GM23248 (cell line): ENCODE data around the gene CCBE1. TPM values are rescaled to one million over a fixed set of nuclear protein-coding genes. Genes with fewer than 3 reads are reported as not detected.
"Not testable (repeated sequence)": the region's sequence is repeated elsewhere in the genome, so short reads cannot be mapped to it uniquely, and the experiment has no call there.

Experiments
- DNase-seq: peaks from one replicate; pipeline ENCODE4 v3.0.0-alpha.2; 2015
- H2AFZ ChIP-seq: fragments of 200-600 bp; sonication (generic); 2 replicates; pipeline ENCODE4 v1.6.1; 2016; ENCODE audit warnings: antibody characterized with exemption
- H3F3A ChIP-seq: fragments of 200-600 bp; sonication (generic); 2 replicates; pipeline ENCODE4 v1.6.1; 2016; ENCODE audit warnings: mild to moderate bottlenecking, antibody characterized with exemption, mixed run types; ENCODE audit not compliant: insufficient read depth
- H3K27ac ChIP-seq: fragments of 200-600 bp; sonication (generic); 2 replicates; pipeline ENCODE4 v1.5.1; 2016; ENCODE audit warnings: mild to moderate bottlenecking
- H3K27me3 ChIP-seq: fragments of 200-600 bp; sonication (generic); replicated peaks from 2 replicates; pipeline ENCODE4 v1.6.1; 2016; ENCODE audit warnings: mild to moderate bottlenecking; ENCODE audit not compliant: insufficient read depth
- H3K36me3 ChIP-seq: fragments of 200-600 bp; sonication (generic); 2 replicates; pipeline ENCODE4 v1.6.1; 2016; ENCODE audit warnings: low read depth, mild to moderate bottlenecking
- H3K4me1 ChIP-seq: fragments of 200-600 bp; sonication (generic); 2 replicates; pipeline ENCODE4 v1.6.1; 2016; ENCODE audit warnings: mild to moderate bottlenecking; ENCODE audit not compliant: insufficient read depth
- H3K4me2 ChIP-seq: fragments of 200-600 bp; sonication (generic); one replicate; pipeline ENCODE4 v1.6.1; 2016; ENCODE audit warnings: mild to moderate bottlenecking; ENCODE audit not compliant: unreplicated experiment
- H3K4me3 ChIP-seq: fragments of 200-600 bp; sonication (generic); 2 replicates; pipeline ENCODE4 v1.5.1; 2016; ENCODE audit warnings: mild to moderate bottlenecking
- H3K79me2 ChIP-seq: fragments of 200-600 bp; sonication (generic); 2 replicates; pipeline ENCODE4 v1.6.1; 2016; ENCODE audit warnings: mild to moderate bottlenecking; ENCODE audit not compliant: insufficient read depth
- H3K9ac ChIP-seq: fragments of 200-600 bp; sonication (generic); 2 replicates; pipeline ENCODE4 v1.6.1; 2016; ENCODE audit warnings: mild to moderate bottlenecking
- H3K9me2 ChIP-seq: fragments of 200-600 bp; sonication (generic); 2 replicates; pipeline ENCODE4 v1.6.1; 2016; ENCODE audit warnings: mixed run types, mild to moderate bottlenecking, moderate library complexity; ENCODE audit not compliant: insufficient read depth
- H3K9me3 ChIP-seq: fragments of 200-600 bp; sonication (generic); one replicate; pipeline ENCODE4 v1.6.1; 2017; ENCODE audit warnings: low read depth
- H4K20me1 ChIP-seq: fragments of 200-600 bp; sonication (generic); 2 replicates; pipeline ENCODE4 v1.6.0; 2016; ENCODE audit not compliant: insufficient read depth
- EZH2 ChIP-seq: fragments of 200-600 bp; sonication (generic); IDR thresholded peaks from 2 replicates; pipeline ENCODE4 v1.6.1; 2018; ENCODE audit warnings: antibody characterized with exemption, mild to moderate bottlenecking; ENCODE audit not compliant: insufficient read depth, poor library complexity, severe bottlenecking
- EZH2phosphoT487 ChIP-seq: fragments of 200-600 bp; sonication (generic); IDR thresholded peaks from 2 replicates; pipeline ENCODE4 v1.6.1; 2018; ENCODE audit warnings: antibody characterized with exemption, moderate library complexity, mild to moderate bottlenecking, low read depth; ENCODE audit not compliant: insufficient read depth
- WGBS, 2 experiments: methylation state at CpG; one replicate each; pipeline ENCODE4 v1.1.6; 2015 to 2017; ENCODE audit warnings: low lambda C conversion rate in 2 of 2, low coverage in 1 of 2; ENCODE audit errors: missing lambda C conversion rate in 2 of 2; 5-methylcytosine and 5-hydroxymethylcytosine counted together
- in situ Hi-C: fragments of 300-500 bp; cut with MboI; formaldehyde crosslinking; loops from 2 replicates; pipeline ENCODE4 v1.15.0; 2020
- polyA plus RNA-seq: library from polyadenylated mRNA; unstranded; fragments of >200 nt; fragmentation: Nextera tagmentation; extraction: Ambion mirVana; gene quantifications from 2 replicates; pipeline ENCODE4 v1.2.1, GENCODE V29; 2016
- total RNA-seq: library from RNA; depleted of rRNA; stranded (reverse); fragments of >200 nt; shearing (Covaris generic); gene quantifications from 2 replicates; pipeline ENCODE4 v1.2.3, GENCODE V29; 2014

The CCBE1 gene
- total and polyA plus RNA-seq, 2 experiments from 2014 or later = 16.6 to 33.6 TPM

- no peak overlapping the region for H3K4me2 ChIP-seq
- no peaks in the 10 kb centered on the region for H4K20me1 ChIP-seq
- peaks cover 27% of the 10 kb centered on the region for H3K79me2 ChIP-seq
- H3F3A ChIP-seq = no peaks in the 10 kb centered on the region
- no peaks in the 10 kb centered on the region for H3K9me3 ChIP-seq
- DNase-seq = no peak
- no peaks in the 10 kb centered on the region for H3K36me3 ChIP-seq
- H3K9ac ChIP-seq = no peak overlapping the region
- no peak overlapping the region for H3K27ac ChIP-seq
- no peak for TF ChIP-seq EZH2phosphoT487
- TF ChIP-seq EZH2 = no peak
- WGBS, 2 experiments = 94% methylated on average over 11 of the region's 11 CpGs
- no peaks in the 10 kb centered on the region for H3K27me3 ChIP-seq
- no peak overlapping the region for H2AFZ ChIP-seq
- H3K9me2 ChIP-seq = no peaks in the 10 kb centered on the region
- in situ Hi-C loops = no loop called here
- peaks cover 16% of the 10 kb centered on the region for H3K4me1 ChIP-seq
- no peak overlapping the region for H3K4me3 ChIP-seq
These were observed 46.9 kb downstream of the CCBE1 start for GRCh38 chr18:59650266-59650820.

DNA sequence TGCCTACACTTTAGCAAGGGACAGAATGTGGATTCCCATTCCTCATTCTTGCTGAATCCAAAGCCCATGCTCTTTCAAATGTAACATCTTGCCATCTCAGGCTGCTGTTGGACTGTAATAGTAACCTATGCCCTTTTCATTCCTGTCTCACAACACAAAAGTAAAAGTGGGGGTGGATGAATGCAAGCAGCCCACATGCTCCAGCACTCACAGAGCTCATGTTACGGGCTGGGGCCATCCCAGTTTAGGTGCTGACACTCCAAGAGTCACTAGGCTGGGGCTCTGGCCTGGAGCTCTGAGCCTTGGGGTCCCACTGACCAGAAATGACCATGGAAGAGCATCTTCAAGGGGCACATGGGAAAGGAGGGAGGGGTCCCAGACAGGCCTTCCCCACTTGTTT, 47.6 kb downstream of the CCBE1 start:
- H3K36me3 ChIP-seq = no peaks in the 10 kb centered on the region
- H3K4me2 ChIP-seq = no peak overlapping the region
- no peaks in the 10 kb centered on the region for H3K9me3 ChIP-seq
- in situ Hi-C loops = no loop called here
- DNase-seq = no peak
- no peak overlapping the region for H2AFZ ChIP-seq
- no peaks in the 10 kb centered on the region for H3K27me3 ChIP-seq
- no peak overlapping the region for H3K4me3 ChIP-seq
- no peak overlapping the region for H3K9ac ChIP-seq
- TF ChIP-seq EZH2phosphoT487 = no peak
- no peak for TF ChIP-seq EZH2
- H4K20me1 ChIP-seq = no peaks in the 10 kb centered on the region
- H3K9me2 ChIP-seq = no peaks in the 10 kb centered on the region
- peaks cover 28% of the 10 kb centered on the region for H3K79me2 ChIP-seq
- 96 to 100% methylated on average over 1 of the region's 1 CpG for WGBS, 2 experiments
- no peak overlapping the region for H3K27ac ChIP-seq
- no peaks in the 10 kb centered on the region for H3F3A ChIP-seq
- peaks cover 16% of the 10 kb centered on the region for H3K4me1 ChIP-seq

DNA sequence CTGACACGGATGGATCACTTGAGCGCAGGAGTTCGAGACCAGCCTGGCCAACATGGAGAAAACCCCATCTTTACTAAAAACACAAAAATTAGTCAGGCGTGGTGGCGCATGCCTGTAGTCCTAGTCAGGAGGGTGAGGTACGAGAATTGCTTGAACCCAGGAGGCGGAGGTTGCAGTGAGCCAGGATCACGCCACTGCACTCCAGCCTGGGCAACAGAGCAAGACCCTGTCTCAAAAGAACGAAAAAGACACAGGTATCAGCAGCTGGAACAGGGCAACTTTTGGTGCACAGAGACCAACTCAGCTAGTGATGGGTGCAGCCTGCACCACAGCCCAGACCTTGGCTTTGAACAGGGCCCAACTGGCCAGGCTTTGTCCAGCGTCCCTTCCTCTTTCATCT, 48.8 kb downstream of the CCBE1 start:
- 97% methylated on average over 10 of the region's 10 CpGs for WGBS, 2 experiments
- H3K27me3 ChIP-seq, H4K20me1 ChIP-seq, H3K36me3 ChIP-seq, H3F3A ChIP-seq, H3K9ac ChIP-seq, H3K27ac ChIP-seq, in situ Hi-C loops, H3K4me3 ChIP-seq, H3K4me2 ChIP-seq, H2AFZ ChIP-seq, H3K9me2 ChIP-seq, H3K9me3 ChIP-seq, DNase-seq: not testable (repeated sequence)
- H3K79me2 ChIP-seq = peaks cover 33% of the 10 kb centered on the region
- peaks cover 16% of the 10 kb centered on the region for H3K4me1 ChIP-seq

DNA sequence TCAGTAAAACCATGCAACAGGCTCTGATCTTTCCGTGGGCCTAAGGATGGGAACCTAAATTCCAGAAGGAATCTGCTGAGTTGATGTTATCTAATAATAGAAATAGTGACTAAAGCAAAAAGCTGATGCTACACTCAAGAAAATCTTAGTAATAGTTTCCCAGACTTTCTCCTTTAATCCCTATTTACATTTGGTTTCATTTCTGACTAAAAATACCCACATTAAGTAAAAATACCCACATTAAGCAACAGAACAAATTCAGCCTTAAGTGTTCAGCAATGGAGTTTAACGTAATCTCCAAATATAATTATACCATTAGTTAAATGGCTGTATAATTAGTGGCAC, 50.3 kb downstream of the CCBE1 start:
- Histone ChIP-seq H3K9me3 (no peaks in the 10 kb centered on the region), H3K9ac (peak overlapping the region; percentile 4; the same call in 1 of the 2 replicates), H3K9me2 (no peaks in the 10 kb centered on the region), H4K20me1 (no peaks in the 10 kb centered on the region), H3K27me3 (no peaks in the 10 kb centered on the region), H3K4me2 (peak overlapping the region; percentile 36), H3K36me3 (no peaks in the 10 kb centered on the region), H3F3A (no peaks in the 10 kb centered on the region), H2AFZ (peak overlapping the region; percentile 12; the same call in 1 of the 2 replicates), H3K79me2 (peaks cover 38% of the 10 kb centered on the region), H3K4me1 (peaks cover 11% of the 10 kb centered on the region), H3K27ac (no peak overlapping the region), H3K4me3 (no peak overlapping the region)
- DNase-seq = peak; percentile 72
- TF ChIP-seq EZH2 (no peak), EZH2phosphoT487 (no peak)
- in situ Hi-C loops = no loop called here
- WGBS, 2 experiments = 8 to 14% methylated on average over 2 of the region's 2 CpGs
